Gastroesophageal sphincter (tissue), 3 donors: ENCODE data around the gene SUN5.

Source experiments
- CTCF ChIP-seq, 4 experiments: fragments of 200-600 bp in 2 of 4; fragments of 450-650 bp in 2 of 4; sonication (generic) in 1 of 4; IDR thresholded peaks; one replicate each; pipeline ENCODE4 v1.5.1; 2017 to 2019; ENCODE audit warnings: antibody characterized with exemption in 4 of 4, mild to moderate bottlenecking in 2 of 4, moderate library complexity in 2 of 4
- POLR2AphosphoS5 ChIP-seq: sonication (generic); formaldehyde crosslinking; IDR thresholded peaks from one replicate; pipeline ENCODE4 v1.6.1; 2017; ENCODE audit warnings: antibody characterized with exemption

GRCh38 chr20:32993496-32994050 is 10.7 kb downstream of the SUN5 start:
- TF ChIP-seq CTCF (IDR thresholded peaks at IDR 0.05) (no peak), POLR2AphosphoS5 (no peak)
